Tibial artery (tissue), 4 donors: ENCODE results near the gene CCDC102A.

ENCODE experiments used
- DNase-seq, 2 donors: peaks; one replicate each; pipeline ENCODE4 v3.0.0-alpha.2; 2019
- H3K27ac ChIP-seq, 2 donors: fragments of 200-600 bp; sonication (generic) in 1 of 2; 1 replicate in 1 of 2; 2 replicates in 1 of 2; pipeline ENCODE4 v1.5.1; 2018 to 2019; ENCODE audit warnings: mild to moderate bottlenecking in 1 of 2
- H3K27me3 ChIP-seq, 2 donors: fragments of 200-600 bp; sonication (generic) in 1 of 2; one replicate each; pipeline versions ENCODE4 v1.5.1 to v1.6.0; 2016 to 2019
- H3K36me3 ChIP-seq, 3 donors: fragments of 200-600 bp; sonication (generic) in 2 of 3; one replicate each; pipeline ENCODE4 v1.5.1; 2016 to 2019; ENCODE audit warnings: mild to moderate bottlenecking in 2 of 3
- H3K4me1 ChIP-seq, 4 donors: fragments of 200-600 bp; sonication (generic) in 2 of 4; 1 replicate in 3 of 4; 2 replicates in 1 of 4; pipeline ENCODE4 v1.5.1; 2016 to 2019
- H3K4me3 ChIP-seq, 2 donors: fragments of 200-600 bp; sonication (generic) in 1 of 2; 1 replicate in 1 of 2; 2 replicates in 1 of 2; pipeline ENCODE4 v1.5.1; 2018 to 2019; ENCODE audit warnings: mild to moderate bottlenecking in 2 of 2
- H3K9me3 ChIP-seq, 3 donors: fragments of 200-600 bp; sonication (generic) in 1 of 3; one replicate each; pipeline ENCODE4 v1.5.1; 2016 to 2019
- CTCF ChIP-seq, 2 experiments: fragments of 200-600 bp in 1 of 2; fragments of 450-650 bp in 1 of 2; IDR thresholded peaks; one replicate each; pipeline ENCODE4 v1.5.1; 2017 to 2019; ENCODE audit warnings: antibody characterized with exemption in 2 of 2, mild to moderate bottlenecking in 1 of 2, moderate library complexity in 1 of 2
- intact Hi-C: fragments of 100-400 bp; cut with DNase I; formaldehyde crosslinking; loops from one replicate; pipeline ENCODE4 v1.15.0; 2023; ENCODE audit warnings: low total_unique reads

The CCDC102A gene

GRCh38 chr16:57475711-57476339 lies 60.5 kb downstream of the CCDC102A start:
- TF ChIP-seq CTCF (IDR thresholded peaks at IDR 0.05), result peak in 1 of 2 experiments; percentile 33
- intact Hi-C loops, result loop anchor here (5.0 kb wide), 1 partner anchor 51 kb away; no protein-coding TSS in a partner anchor
- H3K4me3 ChIP-seq, result no peak overlapping the region
- no peaks in the 10 kb centered on the region for H3K27me3 ChIP-seq
- H3K4me1 ChIP-seq, result peaks cover 12 to 51% (median 44%) of the 10 kb centered on the region in 4 donors
- H3K36me3 ChIP-seq, result peaks cover 36 to 46% (median 44%) of the 10 kb centered on the region in 3 donors
- H3K9me3 ChIP-seq, result no peaks in the 10 kb centered on the region
- peak overlapping the region; percentile 35 to 77 for H3K27ac ChIP-seq
- no peak for DNase-seq

DNA sequence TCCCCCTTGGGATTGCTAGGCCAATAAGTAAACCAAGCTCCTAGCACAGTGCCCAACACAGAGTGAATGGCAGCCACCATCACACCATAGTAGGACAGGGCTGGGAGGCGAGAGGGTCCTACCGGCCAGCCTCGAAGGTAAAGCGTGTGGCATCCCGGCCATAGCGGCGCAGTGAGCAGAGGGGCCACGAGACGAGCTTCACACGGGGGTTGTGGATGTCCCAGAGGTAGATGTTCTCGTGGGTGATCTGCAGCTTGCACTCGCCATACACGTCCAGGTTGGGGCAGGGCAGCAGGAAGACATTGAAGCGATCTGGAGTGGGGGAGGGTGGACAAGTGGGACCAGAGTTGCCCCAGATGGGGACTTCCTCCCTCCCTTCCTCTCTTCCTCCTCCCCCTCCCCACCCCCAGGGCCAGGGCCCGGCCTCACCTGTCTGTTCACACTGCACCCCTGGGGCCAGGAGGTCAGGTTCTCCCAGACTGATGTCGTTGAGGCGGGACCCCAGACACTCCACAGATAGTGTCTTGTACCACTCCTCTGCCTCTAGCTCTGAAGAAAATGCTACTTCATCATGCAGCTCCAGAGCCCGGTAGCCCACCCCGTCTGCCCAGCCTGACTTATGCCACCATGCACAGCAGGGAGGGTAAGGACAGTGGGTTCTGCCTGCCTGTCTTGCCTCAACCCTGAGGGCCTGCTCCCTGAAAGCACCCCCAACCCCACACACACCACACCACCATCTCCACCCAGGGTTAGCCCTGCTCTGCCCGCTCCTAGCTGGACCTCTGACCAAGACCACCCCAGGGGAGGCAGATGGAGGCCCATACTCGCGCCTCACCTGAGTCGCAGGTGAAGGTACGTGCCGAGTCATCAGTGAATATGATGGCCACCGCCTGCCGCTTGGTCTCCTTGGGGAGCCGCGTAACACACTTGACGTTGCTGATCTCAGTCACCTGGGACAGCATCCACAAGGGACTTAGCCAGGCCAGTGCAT lies 61.4 kb downstream of the CCDC102A start:
- TF ChIP-seq CTCF (IDR thresholded peaks at IDR 0.05), result no peak
- intact Hi-C loops, result loop anchor here (5.0 kb wide), 1 partner anchor 52 kb away; no protein-coding TSS in a partner anchor
- no peaks in the 10 kb centered on the region for H3K27me3 ChIP-seq
- H3K4me3 ChIP-seq, result no peak overlapping the region
- H3K9me3 ChIP-seq, result no peaks in the 10 kb centered on the region
- no peak for DNase-seq
- no peak overlapping the region for H3K27ac ChIP-seq
- peaks cover 12 to 47% (median 38%) of the 10 kb centered on the region in 4 donors for H3K4me1 ChIP-seq
- peaks cover 41 to 55% (median 52%) of the 10 kb centered on the region in 3 donors for H3K36me3 ChIP-seq

- no peak for TF ChIP-seq CTCF (IDR thresholded peaks at IDR 0.05)
- DNase-seq, result no peak
- Histone ChIP-seq H3K4me3 (no peak overlapping the region), H3K27ac (no peak overlapping the region), H3K27me3 (no peaks in the 10 kb centered on the region), H3K4me1 (peaks cover 12 to 36% (median 30%) of the 10 kb centered on the region in 4 donors), H3K36me3 (peaks cover 52 to 65% (median 63%) of the 10 kb centered on the region in 3 donors), H3K9me3 (no peaks in the 10 kb centered on the region)
- intact Hi-C loops, result no loop called here
Observed at GRCh38 chr16:57473906-57474305, 62.5 kb downstream of the CCDC102A start.

GRCh38 chr16:57473176-57473840 lies 63.1 kb downstream of the CCDC102A start:
- Histone ChIP-seq H3K9me3 (no peaks in the 10 kb centered on the region), H3K4me3 (no peak overlapping the region), H3K27ac (no peak overlapping the region), H3K4me1 (peaks cover 9 to 30% (median 24%) of the 10 kb centered on the region in 4 donors), H3K36me3 (peaks cover 58 to 71% (median 68%) of the 10 kb centered on the region in 3 donors), H3K27me3 (no peaks in the 10 kb centered on the region)
- no peak for TF ChIP-seq CTCF (IDR thresholded peaks at IDR 0.05)
- no peak for DNase-seq
- intact Hi-C loops, result no loop called here

DNA sequence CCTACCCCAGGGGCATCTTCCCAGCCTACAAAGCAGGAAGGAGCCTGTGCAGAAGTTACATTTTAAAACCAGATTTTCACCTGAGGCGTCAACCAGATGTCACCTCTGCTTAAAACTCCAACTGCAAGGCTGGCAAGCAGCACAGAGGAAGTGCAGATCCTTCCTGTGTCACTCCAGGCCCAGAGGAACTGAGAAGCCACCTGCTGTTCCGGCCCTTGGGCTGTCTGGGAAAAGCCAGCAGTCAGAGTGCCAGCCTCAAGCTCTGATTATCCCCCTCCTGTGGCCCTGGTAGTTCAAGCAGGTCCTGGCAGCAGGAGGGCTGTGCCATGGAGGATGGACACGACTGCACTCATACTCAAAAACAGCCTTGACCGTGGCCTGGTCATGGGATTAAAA lies 63.7 kb downstream of the CCDC102A start:
- no peak for DNase-seq
- H3K9me3 ChIP-seq, result no peaks in the 10 kb centered on the region
- peaks cover 64 to 78% (median 74%) of the 10 kb centered on the region in 3 donors for H3K36me3 ChIP-seq
- H3K27ac ChIP-seq, result no peak overlapping the region
- intact Hi-C loops, result no loop called here
- H3K4me3 ChIP-seq, result no peak overlapping the region
- H3K27me3 ChIP-seq, result no peaks in the 10 kb centered on the region
- peaks cover 3 to 24% (median 17%) of the 10 kb centered on the region in 4 donors for H3K4me1 ChIP-seq
- TF ChIP-seq CTCF (IDR thresholded peaks at IDR 0.05), result no peak
